Measurements from ENCODE around the gene TSPAN8. TPM values are rescaled to one million over a fixed set of nuclear protein-coding genes. Genes with fewer than 3 reads are reported as not detected.

The TSPAN8 gene
- total and polyA plus RNA-seq, 9 of the 15 experiments (the other 6 are each of a cell fraction or from before 2014, with no cell fraction given): 0.11 to 0.55 (median 0.25) TPM; not detected in 2

GRCh38 chr12:71183846-71184245, 26.0 kb upstream of the TSPAN8 start:
- Histone ChIP-seq H3K9me1 (ENCODE audit: control insufficient read depth, insufficient read depth, low read length) (no peaks in the 10 kb centered on the region), H3K9ac (ENCODE audit: insufficient read depth in 1 of 2, low read depth in 2 of 2, low read length in 2 of 2) (no peak overlapping the region), H3K36me3 (ENCODE audit: control insufficient read depth, insufficient read depth, low read length) (no peaks in the 10 kb centered on the region), H3K27me3 (ENCODE audit: control insufficient read depth in 2 of 2, insufficient read depth in 2 of 2, low read length in 2 of 2) (no peaks in the 10 kb centered on the region; a peak in 1 of 5 replicates), H3K4me2 (ENCODE audit: insufficient read depth, low read length) (no peak overlapping the region), H3K27ac (ENCODE audit: extremely low read depth, low read depth, low read length) (no peak overlapping the region), H3K4me1 (replicated peaks in 1 of 2; ENCODE audit: control insufficient read depth in 2 of 2, insufficient read depth in 2 of 2, low read length in 2 of 2) (no peaks in the 10 kb centered on the region), H3K9me3 (replicated peaks; ENCODE audit: control insufficient read depth, insufficient read depth, low read depth, low read length) (no peaks in the 10 kb centered on the region), H4K20me1 (replicated peaks; ENCODE audit: control insufficient read depth, insufficient read depth, low read length) (no peaks in the 10 kb centered on the region), H2AFZ (ENCODE audit: low read depth, low read length) (no peak overlapping the region), H3K4me3 (no peak overlapping the region), H3K79me2 (ENCODE audit: control insufficient read depth, insufficient read depth, low read length) (no peaks in the 10 kb centered on the region)
- ATAC-seq (no peak), DNase-seq (ENCODE audit: extremely low read depth in 1 of 4, low spot score in 3 of 4) (no peak), FAIRE-seq (no peak)
- intact Hi-C loops (cut with micrococcal nuclease) (no loop called here), in situ Hi-C loops (cut with MboI) (no loop called here)
- TF ChIP-seq TFE3 (CRISPR knock-in tag; IDR thresholded peaks at IDR 0.05) (no peak), TCF7 (IDR thresholded peaks at IDR 0.05; ENCODE audit: borderline replicate concordance) (no peak), ZNF124 (CRISPR knock-in tag; IDR thresholded peaks at IDR 0.05) (no peak), KDM5B (IDR thresholded peaks at IDR 0.05; ENCODE audit: insufficient replicate concordance, low read depth, low read length) (no peak), L3MBTL2 (IDR thresholded peaks at IDR 0.05) (no peak), BRD9 (IDR thresholded peaks at IDR 0.05; ENCODE audit: low read depth, partially characterized antibody) (no peak), THRAP3 (IDR thresholded peaks at IDR 0.05; ENCODE audit: borderline replicate concordance) (no peak), HNRNPL (IDR thresholded peaks at IDR 0.05; ENCODE audit: low read depth, low read length) (no peak)
- no TSS peak for BruUV-seq (replicated peaks)
- POLR2A ChIA-PET: interaction anchor here (0.6 kb wide), 1 partner anchor 575 kb away, joined by 3 read pairs; no protein-coding TSS in a partner anchor
- CTCF ChIA-PET (ENCODE audit: low intra/inter-chr PET ratio): no interaction called here
